ENCODE measurements around the gene RPE.

- TF ChIP-seq, protein P1, sequence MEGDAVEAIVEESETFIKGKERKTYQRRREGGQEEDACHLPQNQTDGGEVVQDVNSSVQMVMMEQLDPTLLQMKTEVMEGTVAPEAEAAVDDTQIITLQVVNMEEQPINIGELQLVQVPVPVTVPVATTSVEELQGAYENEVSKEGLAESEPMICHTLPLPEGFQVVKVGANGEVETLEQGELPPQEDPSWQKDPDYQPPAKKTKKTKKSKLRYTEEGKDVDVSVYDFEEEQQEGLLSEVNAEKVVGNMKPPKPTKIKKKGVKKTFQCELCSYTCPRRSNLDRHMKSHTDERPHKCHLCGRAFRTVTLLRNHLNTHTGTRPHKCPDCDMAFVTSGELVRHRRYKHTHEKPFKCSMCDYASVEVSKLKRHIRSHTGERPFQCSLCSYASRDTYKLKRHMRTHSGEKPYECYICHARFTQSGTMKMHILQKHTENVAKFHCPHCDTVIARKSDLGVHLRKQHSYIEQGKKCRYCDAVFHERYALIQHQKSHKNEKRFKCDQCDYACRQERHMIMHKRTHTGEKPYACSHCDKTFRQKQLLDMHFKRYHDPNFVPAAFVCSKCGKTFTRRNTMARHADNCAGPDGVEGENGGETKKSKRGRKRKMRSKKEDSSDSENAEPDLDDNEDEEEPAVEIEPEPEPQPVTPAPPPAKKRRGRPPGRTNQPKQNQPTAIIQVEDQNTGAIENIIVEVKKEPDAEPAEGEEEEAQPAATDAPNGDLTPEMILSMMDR (IDR thresholded peaks at IDR 0.05): no peak
- TF ChIP-seq EP300 (IDR thresholded peaks at IDR 0.05): no peak
- TF ChIP-seq POLR2A (IDR thresholded peaks at IDR 0.05; ENCODE audit: low read depth): no peak
These were observed 32.2 kb upstream of the RPE start for GRCh38 chr2:209970271-209970670.
